ENCODE measurements around the gene ETV7.

DNA sequence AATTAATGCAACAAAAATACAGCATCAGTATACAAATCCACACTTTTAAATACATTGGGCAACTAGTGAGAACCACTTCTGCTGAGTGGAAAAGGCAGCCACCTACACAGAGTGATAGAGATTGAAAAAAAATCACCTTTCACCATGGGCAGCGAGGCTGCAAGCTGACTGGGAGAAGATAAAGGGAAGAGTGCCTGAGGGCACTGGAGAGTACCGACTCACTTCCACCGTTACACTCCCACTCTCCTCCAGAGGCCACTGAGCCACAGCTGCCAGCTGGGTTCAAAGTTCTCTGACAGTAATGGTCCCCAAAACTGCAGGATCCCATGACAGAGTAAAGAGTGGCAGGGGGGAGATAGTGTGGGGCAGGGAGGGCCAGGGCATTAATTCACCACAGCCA, 31.1 kb upstream of the ETV7 start:
- TF ChIP-seq, protein P1, sequence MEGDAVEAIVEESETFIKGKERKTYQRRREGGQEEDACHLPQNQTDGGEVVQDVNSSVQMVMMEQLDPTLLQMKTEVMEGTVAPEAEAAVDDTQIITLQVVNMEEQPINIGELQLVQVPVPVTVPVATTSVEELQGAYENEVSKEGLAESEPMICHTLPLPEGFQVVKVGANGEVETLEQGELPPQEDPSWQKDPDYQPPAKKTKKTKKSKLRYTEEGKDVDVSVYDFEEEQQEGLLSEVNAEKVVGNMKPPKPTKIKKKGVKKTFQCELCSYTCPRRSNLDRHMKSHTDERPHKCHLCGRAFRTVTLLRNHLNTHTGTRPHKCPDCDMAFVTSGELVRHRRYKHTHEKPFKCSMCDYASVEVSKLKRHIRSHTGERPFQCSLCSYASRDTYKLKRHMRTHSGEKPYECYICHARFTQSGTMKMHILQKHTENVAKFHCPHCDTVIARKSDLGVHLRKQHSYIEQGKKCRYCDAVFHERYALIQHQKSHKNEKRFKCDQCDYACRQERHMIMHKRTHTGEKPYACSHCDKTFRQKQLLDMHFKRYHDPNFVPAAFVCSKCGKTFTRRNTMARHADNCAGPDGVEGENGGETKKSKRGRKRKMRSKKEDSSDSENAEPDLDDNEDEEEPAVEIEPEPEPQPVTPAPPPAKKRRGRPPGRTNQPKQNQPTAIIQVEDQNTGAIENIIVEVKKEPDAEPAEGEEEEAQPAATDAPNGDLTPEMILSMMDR (IDR thresholded peaks at IDR 0.05; ENCODE audit: borderline replicate concordance, extremely low read depth, low read length, poor library complexity, severe bottlenecking) = no peak
- TF ChIP-seq EZH2 (IDR thresholded peaks at IDR 0.05; ENCODE audit: borderline replicate concordance, low read depth, low read length, severe bottlenecking) = no peak

All from DND-41 (cell line).